Spleen (tissue), 7 donors: ENCODE data around the gene ZDHHC4.

Experiments used
- CTCF ChIP-seq, 11 experiments: fragments of 200-600 bp in 7 of 11; fragments of 450-650 bp in 4 of 11; sonication (generic) in 4 of 11; IDR thresholded peaks in 8 of 11; conservative IDR thresholded peaks in 3 of 11; 1 replicate in 7 of 11; 2 replicates in 4 of 11; pipeline versions ENCODE4 v1.4.0 to v1.8.0; 2016 to 2021; ENCODE audit warnings: antibody characterized with exemption in 11 of 11, inconsistent platforms in 4 of 11, mild to moderate bottlenecking in 1 of 11
- POLR2A ChIP-seq, 3 donors: fragments of 450-650 bp; IDR thresholded peaks; one replicate each; pipeline ENCODE4 v1.5.1; 2017; ENCODE audit warnings: antibody characterized with exemption in 3 of 3, mild to moderate bottlenecking in 1 of 3
- donor health status: DM: no; HTN: no; CAD: no; lungs with moderate emphysema.
- donor health status: DM: no; HTN: no; CAD: no.
- donor health status: DM: no; HTN: no; CAD: no.

- no peak for TF ChIP-seq POLR2A (IDR thresholded peaks at IDR 0.05)
- TF ChIP-seq CTCF (IDR thresholded peaks at IDR 0.05 in 8 of 11, conservative IDR thresholded peaks at IDR 0.05 in 3 of 11), result no peak
Measured at GRCh38 chr7:6579446-6579845, 2.2 kb downstream of the ZDHHC4 start.
